ENCODE results near the gene NQO2.
"Not testable (repeated sequence)": the region's sequence is repeated elsewhere in the genome, so short reads cannot be mapped to it uniquely, and the experiment has no call there.

The NQO2 gene

GRCh38 chr6:3005077-3005476 lies 5.4 kb downstream of the NQO2 start:
- peaks cover 3% of the 10 kb centered on the region for H3K36me3 ChIP-seq (replicated peaks)
- DNase-seq: no peak
- H3K27me3 ChIP-seq (replicated peaks): no peaks in the 10 kb centered on the region
- no peak overlapping the region for H3K27ac ChIP-seq
- in situ Hi-C loops (cut with HindIII; ENCODE audit: low pct_ligation_motif_present, low sequenced_read_pairs): no loop called here
- no peak overlapping the region for H3K4me3 ChIP-seq (ENCODE audit: low read depth, low read length)
- no peak for TF ChIP-seq CTCF (IDR thresholded peaks at IDR 0.05; ENCODE audit: low read depth, low read length, missing control alignments)

- Histone ChIP-seq H3K4me3 (ENCODE audit: low read depth, low read length) (no peak overlapping the region), H3K27ac (no peak overlapping the region), H3K36me3 (replicated peaks) (peaks cover 3% of the 10 kb centered on the region), H3K27me3 (replicated peaks) (no peaks in the 10 kb centered on the region)
- no peak for TF ChIP-seq CTCF (IDR thresholded peaks at IDR 0.05; ENCODE audit: low read depth, low read length, missing control alignments)
- no peak for DNase-seq
- in situ Hi-C loops (cut with HindIII; ENCODE audit: low pct_ligation_motif_present, low sequenced_read_pairs): no loop called here
Observed at GRCh38 chr6:3005874-3006273, 6.2 kb downstream of the NQO2 start.

- DNase-seq: no peak
- H3K4me3 ChIP-seq (ENCODE audit: low read depth, low read length): no peak overlapping the region
- no peak overlapping the region for H3K27ac ChIP-seq
- H3K27me3 ChIP-seq (replicated peaks): no peaks in the 10 kb centered on the region
- in situ Hi-C loops (cut with HindIII; ENCODE audit: low pct_ligation_motif_present, low sequenced_read_pairs): no loop called here
- peaks cover 3% of the 10 kb centered on the region for H3K36me3 ChIP-seq (replicated peaks)
- no peak for TF ChIP-seq CTCF (IDR thresholded peaks at IDR 0.05; ENCODE audit: low read depth, low read length, missing control alignments)
Observed at GRCh38 chr6:3006476-3006875, 6.8 kb downstream of the NQO2 start.

- peaks cover 3% of the 10 kb centered on the region for H3K36me3 ChIP-seq (replicated peaks)
- no peak overlapping the region for H3K27ac ChIP-seq
- in situ Hi-C loops (cut with HindIII; ENCODE audit: low pct_ligation_motif_present, low sequenced_read_pairs): no loop called here
- no peak for DNase-seq
- no peaks in the 10 kb centered on the region for H3K27me3 ChIP-seq (replicated peaks)
- TF ChIP-seq CTCF (IDR thresholded peaks at IDR 0.05; ENCODE audit: low read depth, low read length, missing control alignments): no peak
- no peak overlapping the region for H3K4me3 ChIP-seq (ENCODE audit: low read depth, low read length)
Observed at GRCh38 chr6:3007571-3007970, 7.9 kb downstream of the NQO2 start.

GRCh38 chr6:3008712-3009265 lies 9.1 kb downstream of the NQO2 start:
- H3K4me3 ChIP-seq (ENCODE audit: low read depth, low read length); H3K27ac ChIP-seq; H3K27me3 ChIP-seq (replicated peaks); H3K36me3 ChIP-seq (replicated peaks); in situ Hi-C loops (cut with HindIII; ENCODE audit: low pct_ligation_motif_present, low sequenced_read_pairs); DNase-seq: not testable (repeated sequence)

- in situ Hi-C loops (cut with HindIII; ENCODE audit: low pct_ligation_motif_present, low sequenced_read_pairs): no loop called here
- Histone ChIP-seq H3K4me3 (ENCODE audit: low read depth, low read length) (no peak overlapping the region), H3K27me3 (replicated peaks) (no peaks in the 10 kb centered on the region), H3K27ac (no peak overlapping the region), H3K36me3 (replicated peaks) (no peaks in the 10 kb centered on the region)
- no peak for TF ChIP-seq CTCF (IDR thresholded peaks at IDR 0.05; ENCODE audit: low read depth, low read length, missing control alignments)
- DNase-seq: peak; percentile 63
Observed at GRCh38 chr6:3009930-3010329, 10.2 kb downstream of the NQO2 start.
